Ishikawa (cell line): ENCODE measurements around the gene EHMT2.

Experiments used
- CEBPB ChIP-seq: IDR thresholded peaks from 2 replicates; pipeline ENCODE4 v1.6.1; 2012
- CREB1 ChIP-seq: IDR thresholded peaks from 2 replicates; pipeline ENCODE4 v1.6.1; 2012; ENCODE audit warnings: low read depth
- FOXM1 ChIP-seq: IDR thresholded peaks from 2 replicates; pipeline ENCODE4 v1.6.1; 2012; ENCODE audit warnings: low read depth, borderline replicate concordance
- NFIC ChIP-seq: IDR thresholded peaks from 2 replicates; pipeline ENCODE4 v1.6.1; 2012
- RAD21 ChIP-seq: IDR thresholded peaks from 2 replicates; pipeline ENCODE4 v1.6.1; 2012; ENCODE audit warnings: low read depth
- TAF1 ChIP-seq: IDR thresholded peaks from 2 replicates; pipeline ENCODE4 v1.6.1; 2012; ENCODE audit warnings: low read depth, mild to moderate bottlenecking
- TCF12 ChIP-seq: IDR thresholded peaks from 2 replicates; pipeline ENCODE4 v1.6.1; 2012; ENCODE audit warnings: low read depth
- TF ChIP-seq, protein P1 (sequence below): IDR thresholded peaks from 2 replicates; pipeline ENCODE4 v1.6.1; 2012; ENCODE audit warnings: low read depth, mild to moderate bottlenecking

DNA sequence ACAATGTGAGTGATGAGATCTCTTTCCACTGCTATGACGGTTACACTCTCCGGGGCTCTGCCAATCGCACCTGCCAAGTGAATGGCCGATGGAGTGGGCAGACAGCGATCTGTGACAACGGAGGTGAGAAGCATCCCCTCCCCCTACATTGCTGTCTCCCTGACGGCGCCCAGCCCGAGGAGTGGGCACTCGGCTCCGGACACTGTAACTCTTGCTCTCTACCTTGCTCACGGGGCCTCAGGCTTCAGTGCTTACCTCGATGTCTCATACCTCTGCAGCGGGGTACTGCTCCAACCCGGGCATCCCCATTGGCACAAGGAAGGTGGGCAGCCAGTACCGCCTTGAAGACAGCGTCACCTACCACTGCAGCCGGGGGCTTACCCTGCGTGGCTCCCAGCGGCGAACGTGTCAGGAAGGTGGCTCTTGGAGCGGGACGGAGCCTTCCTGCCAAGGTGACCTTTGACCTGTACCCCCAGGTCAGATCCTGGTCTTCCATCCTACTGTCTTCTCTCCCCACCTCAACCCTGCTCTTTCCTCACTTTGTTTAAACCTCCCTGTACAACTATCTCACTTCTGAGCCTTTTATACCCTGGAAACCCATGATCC lies 49.7 kb upstream of the EHMT2 start:
- TF ChIP-seq RAD21 (no peak), CREB1 (no peak), FOXM1 (no peak), TAF1 (no peak), CEBPB (no peak), NFIC (no peak), TCF12 (no peak)
- TF ChIP-seq, protein P1, sequence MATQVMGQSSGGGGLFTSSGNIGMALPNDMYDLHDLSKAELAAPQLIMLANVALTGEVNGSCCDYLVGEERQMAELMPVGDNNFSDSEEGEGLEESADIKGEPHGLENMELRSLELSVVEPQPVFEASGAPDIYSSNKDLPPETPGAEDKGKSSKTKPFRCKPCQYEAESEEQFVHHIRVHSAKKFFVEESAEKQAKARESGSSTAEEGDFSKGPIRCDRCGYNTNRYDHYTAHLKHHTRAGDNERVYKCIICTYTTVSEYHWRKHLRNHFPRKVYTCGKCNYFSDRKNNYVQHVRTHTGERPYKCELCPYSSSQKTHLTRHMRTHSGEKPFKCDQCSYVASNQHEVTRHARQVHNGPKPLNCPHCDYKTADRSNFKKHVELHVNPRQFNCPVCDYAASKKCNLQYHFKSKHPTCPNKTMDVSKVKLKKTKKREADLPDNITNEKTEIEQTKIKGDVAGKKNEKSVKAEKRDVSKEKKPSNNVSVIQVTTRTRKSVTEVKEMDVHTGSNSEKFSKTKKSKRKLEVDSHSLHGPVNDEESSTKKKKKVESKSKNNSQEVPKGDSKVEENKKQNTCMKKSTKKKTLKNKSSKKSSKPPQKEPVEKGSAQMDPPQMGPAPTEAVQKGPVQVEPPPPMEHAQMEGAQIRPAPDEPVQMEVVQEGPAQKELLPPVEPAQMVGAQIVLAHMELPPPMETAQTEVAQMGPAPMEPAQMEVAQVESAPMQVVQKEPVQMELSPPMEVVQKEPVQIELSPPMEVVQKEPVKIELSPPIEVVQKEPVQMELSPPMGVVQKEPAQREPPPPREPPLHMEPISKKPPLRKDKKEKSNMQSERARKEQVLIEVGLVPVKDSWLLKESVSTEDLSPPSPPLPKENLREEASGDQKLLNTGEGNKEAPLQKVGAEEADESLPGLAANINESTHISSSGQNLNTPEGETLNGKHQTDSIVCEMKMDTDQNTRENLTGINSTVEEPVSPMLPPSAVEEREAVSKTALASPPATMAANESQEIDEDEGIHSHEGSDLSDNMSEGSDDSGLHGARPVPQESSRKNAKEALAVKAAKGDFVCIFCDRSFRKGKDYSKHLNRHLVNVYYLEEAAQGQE: no peak
